GM23248 (cell line): ENCODE data around the gene ATP6V0B. TPM values are rescaled to one million over a fixed set of nuclear protein-coding genes. Genes with fewer than 3 reads are reported as not detected.
A peak's percentile ranks its signal among the peaks of the same experiment; 100 is the strongest.

Experiments used
- DNase-seq: peaks from one replicate; pipeline ENCODE4 v3.0.0-alpha.2; 2015
- H2AFZ ChIP-seq: fragments of 200-600 bp; sonication (generic); 2 replicates; pipeline ENCODE4 v1.6.1; 2016; ENCODE audit warnings: antibody characterized with exemption
- H3F3A ChIP-seq: fragments of 200-600 bp; sonication (generic); 2 replicates; pipeline ENCODE4 v1.6.1; 2016; ENCODE audit warnings: mild to moderate bottlenecking, antibody characterized with exemption, mixed run types; ENCODE audit not compliant: insufficient read depth
- H3K27ac ChIP-seq: fragments of 200-600 bp; sonication (generic); 2 replicates; pipeline ENCODE4 v1.5.1; 2016; ENCODE audit warnings: mild to moderate bottlenecking
- H3K27me3 ChIP-seq: fragments of 200-600 bp; sonication (generic); replicated peaks from 2 replicates; pipeline ENCODE4 v1.6.1; 2016; ENCODE audit warnings: mild to moderate bottlenecking; ENCODE audit not compliant: insufficient read depth
- H3K36me3 ChIP-seq: fragments of 200-600 bp; sonication (generic); 2 replicates; pipeline ENCODE4 v1.6.1; 2016; ENCODE audit warnings: low read depth, mild to moderate bottlenecking
- H3K4me1 ChIP-seq: fragments of 200-600 bp; sonication (generic); 2 replicates; pipeline ENCODE4 v1.6.1; 2016; ENCODE audit warnings: mild to moderate bottlenecking; ENCODE audit not compliant: insufficient read depth
- H3K4me2 ChIP-seq: fragments of 200-600 bp; sonication (generic); one replicate; pipeline ENCODE4 v1.6.1; 2016; ENCODE audit warnings: mild to moderate bottlenecking; ENCODE audit not compliant: unreplicated experiment
- H3K4me3 ChIP-seq: fragments of 200-600 bp; sonication (generic); 2 replicates; pipeline ENCODE4 v1.5.1; 2016; ENCODE audit warnings: mild to moderate bottlenecking
- H3K79me2 ChIP-seq: fragments of 200-600 bp; sonication (generic); 2 replicates; pipeline ENCODE4 v1.6.1; 2016; ENCODE audit warnings: mild to moderate bottlenecking; ENCODE audit not compliant: insufficient read depth
- H3K9ac ChIP-seq: fragments of 200-600 bp; sonication (generic); 2 replicates; pipeline ENCODE4 v1.6.1; 2016; ENCODE audit warnings: mild to moderate bottlenecking
- H3K9me2 ChIP-seq: fragments of 200-600 bp; sonication (generic); 2 replicates; pipeline ENCODE4 v1.6.1; 2016; ENCODE audit warnings: mixed run types, mild to moderate bottlenecking, moderate library complexity; ENCODE audit not compliant: insufficient read depth
- H3K9me3 ChIP-seq: fragments of 200-600 bp; sonication (generic); one replicate; pipeline ENCODE4 v1.6.1; 2017; ENCODE audit warnings: low read depth
- H4K20me1 ChIP-seq: fragments of 200-600 bp; sonication (generic); 2 replicates; pipeline ENCODE4 v1.6.0; 2016; ENCODE audit not compliant: insufficient read depth
- EZH2 ChIP-seq: fragments of 200-600 bp; sonication (generic); IDR thresholded peaks from 2 replicates; pipeline ENCODE4 v1.6.1; 2018; ENCODE audit warnings: antibody characterized with exemption, mild to moderate bottlenecking; ENCODE audit not compliant: insufficient read depth, poor library complexity, severe bottlenecking
- EZH2phosphoT487 ChIP-seq: fragments of 200-600 bp; sonication (generic); IDR thresholded peaks from 2 replicates; pipeline ENCODE4 v1.6.1; 2018; ENCODE audit warnings: antibody characterized with exemption, moderate library complexity, mild to moderate bottlenecking, low read depth; ENCODE audit not compliant: insufficient read depth
- WGBS, 2 experiments: methylation state at CpG; one replicate each; pipeline ENCODE4 v1.1.6; 2015 to 2017; ENCODE audit warnings: low lambda C conversion rate in 2 of 2, low coverage in 1 of 2; ENCODE audit errors: missing lambda C conversion rate in 2 of 2; 5-methylcytosine and 5-hydroxymethylcytosine counted together
- in situ Hi-C: fragments of 300-500 bp; cut with MboI; formaldehyde crosslinking; loops from 2 replicates; pipeline ENCODE4 v1.15.0; 2020
- polyA plus RNA-seq: library from polyadenylated mRNA; unstranded; fragments of >200 nt; fragmentation: Nextera tagmentation; extraction: Ambion mirVana; gene quantifications from 2 replicates; pipeline ENCODE4 v1.2.1, GENCODE V29; 2016
- total RNA-seq: library from RNA; depleted of rRNA; stranded (reverse); fragments of >200 nt; shearing (Covaris generic); gene quantifications from 2 replicates; pipeline ENCODE4 v1.2.3, GENCODE V29; 2014

The ATP6V0B gene
- total and polyA plus RNA-seq, 2 experiments from 2014 or later: 140 to 177 TPM

- H3K9me2 ChIP-seq: no peaks in the 10 kb centered on the region
- WGBS, 2 experiments: 2% methylated on average over 26 to 27 of the region's 27 CpGs
- no peaks in the 10 kb centered on the region for H3K9me3 ChIP-seq
- in situ Hi-C loops: loop anchor here (25.0 kb wide), 2 partner anchors 410 to 710 kb away; partner anchors contain the start of gene PTPRF
- H3K4me1 ChIP-seq: peaks cover 15% of the 10 kb centered on the region
- 0 out of 2 replicates have a peak, but pooled peaks cover 5% of the 10 kb centered on the region for H3F3A ChIP-seq
- no peaks in the 10 kb centered on the region for H3K27me3 ChIP-seq
- peak overlapping the region; percentile 86 for H3K9ac ChIP-seq
- peak overlapping the region; percentile 92 for H2AFZ ChIP-seq
- TF ChIP-seq EZH2: no peak
- no peak for TF ChIP-seq EZH2phosphoT487
- H3K36me3 ChIP-seq: no peaks in the 10 kb centered on the region
- H4K20me1 ChIP-seq: no peaks in the 10 kb centered on the region
- peak overlapping the region; percentile 92 for H3K4me3 ChIP-seq
- peaks cover 43% of the 10 kb centered on the region for H3K79me2 ChIP-seq
- no peak for DNase-seq
- peak overlapping the region; percentile 76; the same call in 1 of the 2 replicates for H3K27ac ChIP-seq
- peak overlapping the region; percentile 74 for H3K4me2 ChIP-seq
These were observed 27.5 kb upstream of the ATP6V0B start for GRCh38 chr1:43947061-43947873.

- Histone ChIP-seq H3F3A (0 out of 2 replicates have a peak, but pooled peaks cover 5% of the 10 kb centered on the region), H3K4me3 (peak overlapping the region; percentile 92), H2AFZ (no peak overlapping the region), H3K79me2 (peaks cover 50% of the 10 kb centered on the region), H4K20me1 (no peaks in the 10 kb centered on the region), H3K9me2 (no peaks in the 10 kb centered on the region), H3K4me1 (peaks cover 15% of the 10 kb centered on the region), H3K9ac (peak overlapping the region; percentile 86), H3K36me3 (no peaks in the 10 kb centered on the region), H3K4me2 (peak overlapping the region; percentile 74), H3K27me3 (no peaks in the 10 kb centered on the region), H3K9me3 (no peaks in the 10 kb centered on the region), H3K27ac (no peak overlapping the region)
- in situ Hi-C loops: loop anchor here (25.0 kb wide), 2 partner anchors 411 to 711 kb away; partner anchors contain the start of gene PTPRF
- TF ChIP-seq EZH2phosphoT487: no peak
- no peak for TF ChIP-seq EZH2
- 6 to 13% methylated on average over 3 of the region's 3 CpGs for WGBS, 2 experiments
- DNase-seq: peak; percentile 36
These were observed 26.8 kb upstream of the ATP6V0B start for GRCh38 chr1:43947874-43948437.

- WGBS, 2 experiments: 83 to 84% methylated on average over 13 of the region's 13 CpGs
- H3K9me3 ChIP-seq: no peaks in the 10 kb centered on the region
- H3K36me3 ChIP-seq: no peaks in the 10 kb centered on the region
- H3F3A ChIP-seq: 0 out of 2 replicates have a peak, but pooled peaks cover 5% of the 10 kb centered on the region
- in situ Hi-C loops: loop anchor here (25.0 kb wide), 2 partner anchors 412 to 712 kb away; partner anchors contain the start of gene PTPRF
- TF ChIP-seq EZH2phosphoT487 (no peak), EZH2 (no peak)
- no peak overlapping the region for H3K27ac ChIP-seq
- no peak overlapping the region for H3K4me2 ChIP-seq
- H3K4me1 ChIP-seq: peaks cover 15% of the 10 kb centered on the region
- no peak for DNase-seq
- no peaks in the 10 kb centered on the region for H3K27me3 ChIP-seq
- no peaks in the 10 kb centered on the region for H4K20me1 ChIP-seq
- peaks cover 64% of the 10 kb centered on the region for H3K79me2 ChIP-seq
- H3K9me2 ChIP-seq: no peaks in the 10 kb centered on the region
- no peak overlapping the region for H2AFZ ChIP-seq
- no peak overlapping the region for H3K4me3 ChIP-seq
- no peak overlapping the region for H3K9ac ChIP-seq
These were observed 25.1 kb upstream of the ATP6V0B start for GRCh38 chr1:43949678-43950077.
